ENCODE results near the gene DLGAP1.
A peak's percentile ranks its signal among the peaks of the same experiment; 100 is the strongest.

The DLGAP1 gene

GRCh38 chr18:3683483-3683882 is 771.6 kb downstream of the DLGAP1 start:
- DNase-seq (ENCODE audit: low read depth): no peak

DNA sequence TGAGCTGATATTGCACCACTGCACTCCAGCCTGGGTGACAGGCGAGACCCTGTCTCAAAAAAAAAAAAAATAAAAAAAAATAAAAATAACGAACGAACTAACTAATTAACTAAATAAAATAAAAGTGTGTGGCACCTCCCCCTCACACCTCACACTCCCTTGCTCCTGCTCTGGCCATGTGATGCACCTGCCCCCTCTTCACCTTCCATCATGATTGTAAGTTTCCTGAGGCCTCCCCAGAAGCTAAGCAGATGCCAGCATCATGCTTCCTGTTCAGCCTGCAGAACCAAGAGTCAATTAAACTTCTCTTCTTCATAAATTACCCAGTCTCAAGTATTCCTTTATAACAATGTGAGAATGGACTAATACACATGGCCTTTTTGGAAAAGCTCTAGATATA is 773.0 kb downstream of the DLGAP1 start:
- DNase-seq (ENCODE audit: low read depth): no peak

DNA sequence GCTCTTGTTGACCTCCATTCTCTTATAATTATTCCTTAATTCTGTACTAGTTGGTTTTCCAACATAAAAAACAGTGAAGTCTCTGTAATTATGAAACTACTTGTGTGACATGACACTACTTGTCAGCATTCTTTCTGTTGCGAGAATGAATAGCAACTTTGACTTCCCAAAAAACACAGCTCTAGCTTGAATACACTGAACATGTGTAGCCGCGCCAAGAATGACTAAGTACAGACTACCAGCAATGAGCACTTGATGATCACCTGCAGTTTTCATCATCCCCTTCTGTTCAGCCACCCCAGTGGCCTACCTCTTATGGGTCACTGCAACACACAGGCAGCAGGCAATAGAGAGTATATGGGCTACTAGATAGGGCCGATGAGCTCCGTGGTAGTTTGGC is 775.9 kb downstream of the DLGAP1 start:
- DNase-seq (ENCODE audit: low read depth): no peak

DNA sequence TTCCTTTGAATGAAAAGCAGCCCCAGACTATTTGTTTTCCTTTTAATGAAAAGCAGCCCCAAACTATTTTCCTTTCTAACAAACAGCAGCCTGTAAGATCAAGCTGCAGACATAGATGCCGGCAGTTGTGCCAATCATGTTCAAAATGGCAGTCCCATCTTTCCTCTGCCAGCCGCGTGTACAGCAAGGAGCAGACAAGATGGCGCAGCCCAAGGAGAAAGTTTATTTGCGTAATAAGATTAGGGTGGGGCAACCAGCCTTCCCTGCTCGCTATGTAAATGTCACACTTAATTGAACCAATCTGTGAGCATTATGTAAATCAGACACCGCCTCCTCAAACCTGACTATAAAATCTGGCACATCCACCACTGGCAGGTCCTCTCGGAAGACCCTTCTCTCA is 779.1 kb downstream of the DLGAP1 start:
- DNase-seq (ENCODE audit: low read depth): no peak

GRCh38 chr18:3675446-3675845 is 779.7 kb downstream of the DLGAP1 start:
- peak; percentile 81 for DNase-seq (ENCODE audit: low read depth)

DNA sequence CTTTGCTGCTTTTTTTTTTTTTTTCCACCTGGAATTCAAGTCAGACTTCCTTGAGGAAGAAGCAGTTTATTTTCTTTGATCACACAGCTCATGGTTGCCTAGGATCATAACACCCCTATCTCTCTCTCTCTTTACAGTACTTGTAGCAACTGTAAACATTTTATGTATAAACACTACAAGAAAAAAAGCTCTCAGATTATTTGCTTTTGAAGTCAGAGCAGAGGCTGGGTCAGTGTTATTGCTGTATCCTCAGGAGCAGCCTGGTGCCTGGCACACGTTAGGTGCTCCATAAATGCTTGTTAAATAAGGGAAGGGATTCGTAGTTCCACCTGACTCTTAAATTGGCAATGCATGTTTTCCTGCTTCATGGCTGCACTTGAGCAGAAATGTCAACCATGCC is 783.9 kb downstream of the DLGAP1 start:
- no peak for DNase-seq (ENCODE audit: low read depth)

- no peak for DNase-seq (ENCODE audit: low read depth)
Observed at GRCh38 chr18:3669376-3669775, 785.7 kb downstream of the DLGAP1 start.

- DNase-seq (ENCODE audit: low read depth): no peak
Observed at GRCh38 chr18:3667255-3668137, 787.6 kb downstream of the DLGAP1 start.

DNA sequence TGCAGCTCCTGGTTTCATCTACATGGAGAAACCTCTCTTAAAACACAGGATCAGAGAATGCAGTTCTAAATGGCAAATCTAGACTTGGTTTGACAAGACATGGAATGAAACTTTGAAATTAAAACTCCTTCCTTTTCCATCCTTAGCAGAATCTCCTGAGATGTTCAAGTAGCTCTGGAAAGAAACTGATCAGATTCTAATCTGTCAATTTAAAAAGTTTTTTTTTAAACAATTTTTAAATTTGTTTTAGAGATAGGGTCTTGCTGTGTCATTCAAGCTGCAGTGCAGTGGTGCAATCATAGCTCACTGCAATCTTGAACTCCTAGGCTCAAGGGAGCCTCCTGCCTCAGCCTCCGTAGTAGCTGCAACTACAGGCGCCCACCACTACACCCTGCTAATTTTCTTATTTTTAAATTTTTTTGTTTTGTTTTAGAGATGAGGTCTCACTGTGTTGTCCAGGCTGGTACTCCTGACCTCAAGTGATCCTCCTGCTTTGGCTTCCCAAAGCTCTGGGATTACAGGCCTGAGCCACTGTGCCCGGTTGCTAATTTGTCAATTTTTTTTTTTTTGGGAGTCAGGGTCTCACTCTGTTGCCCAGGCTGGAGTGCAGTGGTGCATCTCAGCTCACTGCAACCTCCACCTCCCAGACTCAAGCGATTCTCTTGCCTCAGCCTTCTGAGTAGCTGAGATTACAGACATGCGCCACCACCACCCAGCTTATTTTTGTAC is 788.4 kb downstream of the DLGAP1 start:
- no peak for DNase-seq (ENCODE audit: low read depth)

- peak; percentile 75 for DNase-seq (ENCODE audit: low read depth)
Observed at GRCh38 chr18:3665780-3666525, 789.2 kb downstream of the DLGAP1 start.

GRCh38 chr18:3665204-3665603 is 789.9 kb downstream of the DLGAP1 start:
- no peak for DNase-seq (ENCODE audit: low read depth)

DNA sequence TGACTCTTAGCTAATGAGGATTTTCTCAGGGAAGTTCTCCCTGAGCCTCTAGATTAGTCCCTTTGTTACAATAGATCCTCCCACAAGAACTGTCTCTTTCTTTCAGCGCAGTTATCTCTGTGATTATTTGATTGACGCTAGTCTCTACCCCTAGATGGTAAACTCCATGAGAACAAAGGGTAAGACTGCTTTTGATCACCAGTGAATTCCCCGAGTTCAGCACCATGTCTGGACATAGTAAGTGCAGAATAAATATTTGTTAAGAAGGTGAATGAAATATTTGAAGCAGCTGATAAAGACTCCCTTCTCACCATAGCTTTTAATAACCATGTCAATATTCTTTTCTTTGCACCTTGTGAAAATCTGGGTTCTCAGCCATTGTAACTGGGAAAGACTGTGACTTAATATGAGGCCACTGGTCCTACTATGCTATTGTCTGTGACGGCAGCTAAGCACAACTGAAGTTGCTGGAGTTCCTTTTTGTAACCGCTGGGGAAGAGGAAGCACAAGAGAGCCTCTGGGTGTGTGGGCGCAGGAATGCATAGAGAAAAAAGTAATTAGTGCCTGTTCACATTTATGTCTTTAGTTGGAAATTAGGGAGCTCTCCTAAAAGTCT is 790.4 kb downstream of the DLGAP1 start:
- no peak for DNase-seq (ENCODE audit: low read depth)

DNA sequence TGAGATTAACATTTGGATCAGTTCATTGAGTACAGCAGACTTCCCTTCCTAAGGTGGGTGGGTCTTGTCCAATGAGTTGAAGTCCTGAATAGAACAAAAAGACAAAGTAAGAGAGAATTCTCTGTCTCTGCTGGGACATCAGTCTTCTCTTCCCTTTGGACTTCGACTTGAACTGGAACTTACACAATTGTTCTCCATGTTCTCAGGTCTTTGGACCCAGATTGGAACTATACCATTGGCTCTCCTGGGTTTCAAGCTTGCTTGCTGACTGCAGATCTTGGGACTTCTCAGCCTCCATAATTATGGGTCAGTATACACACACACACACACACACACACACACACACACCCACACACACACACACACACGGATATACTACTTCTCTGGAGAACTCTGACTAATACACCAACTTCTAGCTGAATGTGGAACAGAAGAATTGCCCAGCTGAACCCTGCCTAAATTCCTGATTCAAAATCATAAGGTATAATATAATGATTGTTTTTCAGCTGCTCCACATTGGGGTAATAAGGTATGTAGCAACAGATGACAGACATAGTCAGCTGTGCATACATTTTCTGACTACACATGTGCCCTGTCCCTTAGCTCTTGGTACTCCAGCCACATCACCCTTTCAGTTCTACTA is 791.1 kb downstream of the DLGAP1 start:
- no peak for DNase-seq (ENCODE audit: low read depth)

GRCh38 chr18:3661989-3662388 is 793.1 kb downstream of the DLGAP1 start:
- no peak for DNase-seq (ENCODE audit: low read depth)

DNA sequence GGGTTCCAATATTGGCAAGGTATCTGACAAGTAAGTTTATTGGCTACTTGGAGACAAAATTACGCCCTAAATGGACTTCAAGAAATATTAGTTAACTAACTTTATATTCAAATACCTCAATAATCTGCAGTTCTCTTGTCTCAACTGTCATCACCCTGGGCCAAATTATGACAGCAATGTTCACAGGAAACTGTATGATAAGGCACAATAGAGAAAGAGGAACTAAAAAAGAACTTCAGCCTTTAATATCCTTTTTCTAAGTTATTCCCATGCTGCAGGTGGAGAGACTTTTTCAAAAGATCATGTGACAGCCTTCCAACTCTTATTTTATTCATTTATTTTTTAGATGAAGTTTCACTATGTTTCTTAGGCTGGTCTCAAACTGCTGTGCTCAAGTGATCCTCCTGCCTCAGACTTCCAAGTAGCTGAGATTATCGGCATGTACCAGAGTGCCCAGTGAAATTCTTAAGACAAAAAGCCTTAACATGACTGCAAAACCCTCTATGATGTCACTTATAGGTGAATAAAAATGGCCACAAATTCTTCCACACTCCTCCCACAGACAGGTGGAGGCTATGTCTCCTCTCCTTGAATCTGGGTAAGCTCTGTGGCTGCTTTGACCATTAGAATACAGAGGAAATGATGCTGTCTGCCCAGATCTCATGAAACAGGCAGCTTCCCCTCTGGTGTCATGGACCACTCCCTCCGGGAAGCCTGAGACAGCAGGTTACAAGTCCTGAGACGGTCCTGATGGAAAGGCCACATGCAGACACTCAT is 794.2 kb downstream of the DLGAP1 start:
- DNase-seq (ENCODE audit: low read depth): no peak

GRCh38 chr18:3658529-3658928 is 796.6 kb downstream of the DLGAP1 start:
- no peak for DNase-seq (ENCODE audit: low read depth)

- DNase-seq (ENCODE audit: low read depth): no peak
Observed at GRCh38 chr18:3655254-3656050, 799.7 kb downstream of the DLGAP1 start.

DNA sequence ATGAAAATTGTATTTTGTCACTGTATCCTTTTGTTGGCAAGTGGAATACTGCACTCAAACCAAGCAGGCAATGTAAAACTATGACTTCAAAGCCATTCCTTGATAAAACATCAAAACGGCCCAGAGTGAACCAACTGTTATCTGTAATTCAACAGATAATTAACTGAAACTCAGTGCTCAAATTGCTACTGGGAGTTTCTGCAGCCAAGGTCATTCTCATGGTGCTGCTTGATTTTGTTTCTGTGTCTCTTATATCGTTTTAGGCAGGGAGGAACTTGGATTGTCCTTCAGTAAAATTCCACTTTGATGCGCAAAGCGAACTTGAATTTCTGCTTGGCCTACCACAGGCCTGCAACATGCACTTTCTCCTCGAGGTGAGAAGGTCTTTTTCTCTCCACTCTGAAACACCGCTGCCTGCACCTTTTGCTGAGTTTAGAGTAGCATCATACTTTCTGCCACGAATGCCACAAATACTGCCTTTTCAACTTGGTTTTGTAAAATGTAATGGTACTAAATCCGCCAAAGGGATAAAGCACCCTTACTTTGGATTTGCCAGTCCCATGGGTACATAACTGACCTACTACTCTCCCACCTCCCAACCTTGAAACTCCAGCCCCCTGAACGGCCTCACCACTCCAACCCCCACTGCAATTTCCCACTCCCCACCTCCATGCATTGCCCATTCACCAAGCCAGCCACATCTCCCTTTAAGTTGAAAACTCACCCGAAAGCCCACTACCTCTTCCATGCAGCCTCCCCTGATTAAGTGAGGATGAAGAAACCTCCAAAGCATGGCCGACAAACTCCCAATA is 800.5 kb downstream of the DLGAP1 start:
- no peak for DNase-seq (ENCODE audit: low read depth)

DNA sequence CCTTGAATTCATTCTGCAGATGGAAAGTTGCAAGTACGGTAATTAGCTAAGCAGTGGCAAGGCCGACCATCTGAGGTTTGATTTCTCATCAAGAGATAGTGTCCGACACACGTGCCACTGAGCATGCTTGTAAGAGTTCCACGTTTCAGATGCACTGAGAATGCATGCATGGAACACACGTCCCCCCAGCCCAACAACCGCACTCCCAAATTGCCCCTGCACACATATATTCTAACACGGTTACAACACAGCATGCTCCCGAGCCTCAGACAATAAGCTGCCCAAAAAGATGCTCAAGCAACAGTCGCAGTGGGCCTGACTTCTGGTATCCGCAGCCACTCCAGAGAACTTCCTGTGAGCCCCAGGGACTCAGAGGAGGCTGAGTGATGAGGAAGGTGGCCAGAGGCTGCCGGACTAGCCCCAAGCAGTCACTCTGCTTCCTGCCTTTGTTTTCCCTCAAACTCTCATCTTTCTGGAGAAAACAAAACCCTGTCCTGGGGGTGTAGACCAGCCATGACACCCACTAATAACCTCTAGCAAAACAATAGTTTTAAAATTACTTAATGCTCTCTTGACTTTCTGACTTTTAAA is 801.2 kb downstream of the DLGAP1 start:
- no peak for DNase-seq (ENCODE audit: low read depth)

Measured in HS-27A (cell line).